Omental fat pad (tissue), 4 donors: ENCODE measurements around the gene SEL1L. TPM values are rescaled to one million over a fixed set of nuclear protein-coding genes. Genes with fewer than 3 reads are reported as not detected.
A peak's percentile ranks its signal among the peaks of the same experiment; 100 is the strongest.

ENCODE experiments used
- ATAC-seq: fragments of 150-250 bp; one replicate; pipeline ENCODE4 v1.9.1; 2016; ENCODE audit warnings: mild to moderate bottlenecking, moderate library complexity; ENCODE audit not compliant: low FRiP score
- DNase-seq: peaks from one replicate; pipeline ENCODE4 v3.0.0-alpha.2; 2019; ENCODE audit warnings: low spot score
- CTCF ChIP-seq, 3 donors: fragments of 450-650 bp; IDR thresholded peaks; one replicate each; pipeline ENCODE4 v1.5.1; 2016 to 2017; ENCODE audit warnings: antibody characterized with exemption in 3 of 3, mild to moderate bottlenecking in 3 of 3, moderate library complexity in 2 of 3
- total RNA-seq, 4 donors: library from RNA; depleted of rRNA; stranded (reverse); fragments of >200 nt; gene quantifications; one replicate each; pipeline ENCODE4 v1.1.0, GENCODE V29; 2016

SEL1L gene
- total RNA-seq, 4 donors from 2014 or later: 53.3 to 74.0 (median 66.5) TPM

- TF ChIP-seq CTCF (IDR thresholded peaks at IDR 0.05): no peak
- DNase-seq (no peak), ATAC-seq (peak; percentile 30)
These were observed 79.0 kb downstream of the SEL1L start for GRCh38 chr14:81454572-81455218.

- no peak for DNase-seq
- ATAC-seq: no peak
- TF ChIP-seq CTCF (IDR thresholded peaks at IDR 0.05): peak in 2 of 3 donors; percentile 64 to 75
These were observed 80.4 kb downstream of the SEL1L start for GRCh38 chr14:81453166-81453766.

- TF ChIP-seq CTCF (IDR thresholded peaks at IDR 0.05): no peak
- ATAC-seq (no peak), DNase-seq (no peak)
These were observed 81.1 kb downstream of the SEL1L start for GRCh38 chr14:81452341-81453133.

GRCh38 chr14:81450976-81451375 is 82.7 kb downstream of the SEL1L start:
- DNase-seq: no peak
- ATAC-seq: no peak
- no peak for TF ChIP-seq CTCF (IDR thresholded peaks at IDR 0.05)

GRCh38 chr14:81450100-81450531 is 83.5 kb downstream of the SEL1L start:
- ATAC-seq (no peak), DNase-seq (no peak)
- TF ChIP-seq CTCF (IDR thresholded peaks at IDR 0.05): no peak

GRCh38 chr14:81449576-81449975 is 84.1 kb downstream of the SEL1L start:
- no peak for TF ChIP-seq CTCF (IDR thresholded peaks at IDR 0.05)
- no peak for ATAC-seq
- no peak for DNase-seq
